HPDE6-E6E7 (cell line): Measurements from ENCODE around the gene LRBA.
A peak's percentile ranks its signal among the peaks of the same experiment; 100 is the strongest.
"Not testable (repeated sequence)": the region's sequence is repeated elsewhere in the genome, so short reads cannot be mapped to it uniquely, and the experiment has no call there.

Source experiments
- DNase-seq: peaks from one replicate; pipeline ENCODE4 v3.0.0; 2011; ENCODE audit warnings: missing footprints; ENCODE audit errors: extremely low spot score

Gene LRBA

DNA sequence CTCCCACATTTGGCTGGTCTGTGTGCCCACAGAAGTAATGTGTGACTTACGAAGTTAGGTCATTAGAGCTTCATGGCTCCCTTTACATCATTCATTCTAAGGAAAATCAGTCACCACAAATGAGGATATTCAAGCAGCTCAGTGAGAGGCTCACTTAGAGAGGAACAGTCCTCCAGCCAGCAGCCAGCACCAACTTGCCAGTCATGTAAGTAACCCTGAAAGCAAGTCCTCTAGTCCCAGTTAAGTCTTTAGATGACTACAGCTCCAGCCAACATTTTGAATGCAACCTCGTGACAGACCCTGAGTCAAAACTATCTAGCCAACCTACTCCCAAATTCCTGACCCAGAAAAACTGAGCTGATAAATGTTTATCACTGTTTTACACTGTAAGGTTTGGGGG lies 71.3 kb downstream of the LRBA start:
- no peak for DNase-seq

GRCh38 chr4:150943126-150943525 lies 72.0 kb downstream of the LRBA start:
- no peak for DNase-seq

- DNase-seq = peak; percentile 13
Observed at GRCh38 chr4:150942539-150942938, 72.5 kb downstream of the LRBA start.

GRCh38 chr4:150940123-150940522 lies 75.0 kb downstream of the LRBA start:
- DNase-seq = no peak

- no peak for DNase-seq
Observed at GRCh38 chr4:150939530-150939929, 75.6 kb downstream of the LRBA start.

DNA sequence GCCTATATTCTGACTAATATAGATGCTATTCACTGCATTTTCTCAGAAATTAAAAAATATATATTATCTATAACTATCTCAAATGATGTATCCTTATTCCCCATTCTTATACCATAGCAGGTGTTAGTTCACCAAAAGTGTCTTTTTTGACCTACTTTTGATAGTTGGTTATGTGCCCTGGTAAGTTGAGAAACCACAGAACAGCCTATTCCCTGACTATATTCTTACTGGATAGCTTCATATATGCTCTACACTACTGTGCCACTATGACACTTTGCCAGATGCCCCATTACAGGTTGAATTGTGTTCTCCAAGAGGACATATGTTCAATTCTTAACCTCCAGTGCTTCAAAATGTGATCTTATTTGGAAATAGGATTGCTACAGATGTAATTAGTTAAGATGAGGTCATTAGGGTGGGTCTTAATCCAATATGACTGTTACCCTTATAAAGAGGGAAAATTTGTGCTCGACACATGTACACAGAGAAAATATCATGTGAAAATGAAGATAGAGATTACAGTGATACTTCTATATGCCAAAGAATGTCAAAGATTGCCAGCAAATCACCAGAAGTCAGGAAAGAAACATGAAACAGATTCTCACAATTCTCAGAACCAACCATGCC lies 76.1 kb downstream of the LRBA start:
- no peak for DNase-seq

- no peak for DNase-seq
Observed at GRCh38 chr4:150938417-150938816, 76.7 kb downstream of the LRBA start.

DNA sequence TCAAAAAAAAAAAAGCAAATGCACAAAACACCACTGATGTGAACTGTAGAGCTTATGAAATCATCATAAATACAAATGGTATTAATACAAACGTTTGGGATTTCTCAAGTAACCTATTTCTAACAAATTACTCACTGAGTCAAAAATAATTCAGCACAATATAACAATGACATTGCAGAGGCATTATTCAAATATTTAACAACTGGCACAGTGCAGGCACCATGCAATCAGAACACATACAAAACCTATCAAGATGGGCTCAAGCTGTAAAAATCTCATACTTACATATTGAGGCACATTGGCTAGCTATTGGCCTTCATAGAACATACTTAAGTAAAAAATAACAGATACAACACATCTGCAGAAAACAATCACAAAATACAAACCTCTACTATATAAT lies 81.1 kb downstream of the LRBA start:
- DNase-seq = no peak

GRCh38 chr4:150931796-150932195 lies 83.3 kb downstream of the LRBA start:
- no peak for DNase-seq

GRCh38 chr4:150931005-150931404 lies 84.1 kb downstream of the LRBA start:
- no peak for DNase-seq

DNA sequence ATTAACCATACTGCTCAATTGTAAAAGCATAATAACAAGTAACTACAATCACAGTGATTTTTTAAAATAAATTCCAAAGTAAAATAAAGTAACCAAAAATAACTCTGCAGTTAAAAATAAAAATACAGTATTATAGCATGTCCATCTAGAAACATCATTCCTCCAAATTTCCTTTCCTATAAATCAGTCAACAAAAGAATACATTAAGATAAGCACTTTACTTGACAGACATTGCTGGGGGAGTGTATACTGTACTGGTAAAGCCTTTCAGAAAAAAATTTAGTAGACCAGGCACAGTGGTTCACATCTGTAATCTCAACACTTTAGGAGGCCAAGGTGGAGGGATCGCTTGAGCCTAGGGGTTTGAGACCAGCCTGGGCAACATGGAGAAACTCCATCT lies 91.1 kb downstream of the LRBA start:
- no peak for DNase-seq

DNA sequence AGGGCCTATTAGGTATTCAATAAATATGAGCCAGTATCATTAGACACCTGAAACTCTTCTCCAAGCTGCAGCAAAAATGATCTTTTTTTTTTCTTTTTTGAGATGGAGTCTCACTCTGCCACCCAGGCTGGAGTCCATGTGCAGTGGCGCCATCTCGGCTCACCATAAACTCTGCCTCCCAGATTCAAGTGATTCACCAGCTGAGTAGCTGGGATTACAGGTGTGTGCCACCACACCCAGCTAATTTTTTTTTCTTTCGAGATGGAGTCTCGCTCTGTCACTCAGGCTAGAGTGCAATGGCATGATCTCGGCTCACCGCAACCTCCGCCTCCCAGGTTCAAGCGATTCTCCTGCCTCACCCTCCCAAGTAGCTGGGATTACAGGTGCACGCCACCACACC lies 93.6 kb downstream of the LRBA start:
- DNase-seq = not testable (repeated sequence)

- not testable (repeated sequence) for DNase-seq
Observed at GRCh38 chr4:150918562-150918961, 96.5 kb downstream of the LRBA start.

- no peak for DNase-seq
Observed at GRCh38 chr4:150911326-150911725, 103.8 kb downstream of the LRBA start.

GRCh38 chr4:150909116-150909515 lies 106.0 kb downstream of the LRBA start:
- DNase-seq = no peak

DNA sequence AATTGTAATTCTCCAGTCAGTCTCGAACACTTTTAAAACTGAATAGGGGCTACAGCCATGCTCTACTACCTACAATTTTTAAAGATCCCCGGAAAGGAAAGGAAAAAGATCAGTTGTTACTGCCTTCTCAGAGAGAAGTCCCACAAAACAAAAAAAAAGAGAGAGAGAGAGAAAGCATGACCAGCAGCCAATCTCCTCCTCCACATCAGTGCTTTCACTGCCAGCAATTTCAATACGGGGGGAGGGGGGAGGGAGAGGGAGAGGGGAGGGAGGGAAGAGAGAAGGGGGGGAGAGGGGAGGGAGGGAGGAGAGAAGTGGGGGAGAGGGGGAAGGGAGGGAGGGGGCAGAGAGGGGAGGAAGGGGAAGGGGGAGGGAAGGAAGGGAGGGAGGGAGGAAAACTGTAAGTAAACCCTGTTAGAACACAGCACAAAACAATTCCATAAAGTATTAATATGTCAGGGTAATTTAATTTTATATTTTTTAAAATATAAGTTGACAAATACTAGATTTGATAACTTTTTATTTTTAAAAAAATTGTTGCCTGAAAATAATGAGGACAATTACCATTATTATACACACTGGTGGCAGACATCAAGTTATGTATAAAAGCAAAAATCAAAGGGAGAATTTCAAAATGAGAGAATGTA lies 108.0 kb downstream of the LRBA start:
- DNase-seq = no peak

- no peak for DNase-seq
Observed at GRCh38 chr4:150904671-150905070, 110.4 kb downstream of the LRBA start.

DNA sequence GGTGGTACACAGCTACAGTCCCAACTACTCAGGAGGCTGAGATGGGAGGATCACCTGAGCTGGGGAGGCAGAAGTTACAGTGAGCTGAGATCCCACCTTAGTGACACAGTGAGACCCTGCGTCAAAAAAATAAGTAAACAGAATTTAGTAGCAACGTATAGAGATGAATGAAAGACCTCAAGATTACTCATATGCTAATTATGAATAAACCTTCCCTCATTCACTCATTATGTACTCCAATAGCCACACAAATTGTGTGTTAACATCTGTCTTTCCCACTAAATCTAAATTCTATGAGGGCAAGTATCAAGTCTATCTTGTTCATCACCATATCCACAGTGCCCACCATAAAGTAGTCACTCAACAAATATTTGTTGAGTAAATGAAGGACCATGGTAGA lies 111.5 kb downstream of the LRBA start:
- DNase-seq = no peak

- no peak for DNase-seq
Observed at GRCh38 chr4:150896497-150896896, 118.6 kb downstream of the LRBA start.

GRCh38 chr4:150890246-150890645 lies 124.8 kb downstream of the LRBA start:
- no peak for DNase-seq

- no peak for DNase-seq
Observed at GRCh38 chr4:150889306-150889705, 125.8 kb downstream of the LRBA start.

- DNase-seq = no peak
Observed at GRCh38 chr4:150888625-150889024, 126.5 kb downstream of the LRBA start.

DNA sequence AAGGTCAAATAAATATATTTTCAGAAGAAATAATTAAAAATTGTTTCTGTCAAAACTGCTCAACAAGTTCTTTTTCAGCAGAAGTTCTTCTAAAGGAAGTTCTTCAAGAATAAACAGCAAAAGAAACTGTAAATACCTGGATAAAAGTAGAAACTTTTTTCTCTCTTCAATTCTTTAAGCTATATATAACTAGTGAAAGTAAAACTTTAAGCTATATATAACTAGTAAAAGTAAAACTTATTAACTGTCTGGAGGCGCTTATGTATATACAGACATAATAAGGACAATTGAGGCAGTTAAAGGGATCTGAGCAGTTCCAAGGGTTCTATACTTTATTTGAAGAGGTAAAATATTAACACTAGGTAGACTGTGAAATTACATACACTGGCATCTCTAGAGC lies 126.9 kb downstream of the LRBA start:
- no peak for DNase-seq

DNA sequence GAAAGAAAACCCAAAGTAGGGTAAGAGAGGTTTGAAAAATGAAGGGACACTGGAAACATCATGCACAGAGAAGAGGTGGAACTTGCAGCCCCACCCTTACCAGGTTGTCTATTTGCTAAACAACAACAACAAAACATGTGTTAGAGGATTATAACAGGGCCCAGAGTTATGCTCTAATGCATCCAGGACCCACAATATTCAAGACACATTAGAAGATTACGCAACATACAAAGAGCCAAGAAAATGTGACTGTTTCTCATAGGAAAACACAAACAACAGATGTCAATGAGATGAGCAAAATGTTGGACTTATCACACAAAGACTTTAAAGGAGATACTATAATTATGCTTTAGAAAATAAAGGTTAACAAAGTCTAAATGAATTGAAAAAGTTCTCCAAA lies 128.5 kb downstream of the LRBA start:
- DNase-seq = no peak
